ENCODE measurements around the gene MPC2.
"Not testable (repeated sequence)": the region's sequence is repeated elsewhere in the genome, so short reads cannot be mapped to it uniquely, and the experiment has no call there.

MPC2 gene

GRCh38 chr1:167905182-167905581, 31.7 kb downstream of the MPC2 start:
- DNase-seq (ENCODE audit: low read depth), result no peak

- DNase-seq (ENCODE audit: low read depth), result no peak
Measured at GRCh38 chr1:167904652-167905130, 32.2 kb downstream of the MPC2 start.

- DNase-seq (ENCODE audit: low read depth), result no peak
Measured at GRCh38 chr1:167900907-167901306, 36.0 kb downstream of the MPC2 start.

GRCh38 chr1:167899253-167899681, 37.6 kb downstream of the MPC2 start:
- no peak for DNase-seq (ENCODE audit: low read depth)

- no peak for DNase-seq (ENCODE audit: low read depth)
Measured at GRCh38 chr1:167898578-167899222, 38.2 kb downstream of the MPC2 start.

GRCh38 chr1:167893798-167894197, 43.1 kb downstream of the MPC2 start:
- DNase-seq (ENCODE audit: low read depth), result no peak

GRCh38 chr1:167890400-167890799, 46.5 kb downstream of the MPC2 start:
- no peak for DNase-seq (ENCODE audit: low read depth)

- DNase-seq (ENCODE audit: low read depth), result not testable (repeated sequence)
Measured at GRCh38 chr1:167887187-167887586, 49.7 kb downstream of the MPC2 start.

- DNase-seq (ENCODE audit: low read depth), result no peak
Measured at GRCh38 chr1:167882376-167882775, 54.5 kb downstream of the MPC2 start.

- no peak for DNase-seq (ENCODE audit: low read depth)
Measured at GRCh38 chr1:167881786-167882185, 55.1 kb downstream of the MPC2 start.

- DNase-seq (ENCODE audit: low read depth), result no peak
Measured at GRCh38 chr1:167881069-167881468, 55.8 kb downstream of the MPC2 start.

GRCh38 chr1:167880580-167881021, 56.3 kb downstream of the MPC2 start:
- no peak for DNase-seq (ENCODE audit: low read depth)

- no peak for DNase-seq (ENCODE audit: low read depth)
Measured at GRCh38 chr1:167879508-167879907, 57.4 kb downstream of the MPC2 start.

GRCh38 chr1:167878372-167879160, 58.3 kb downstream of the MPC2 start:
- DNase-seq (ENCODE audit: low read depth), result no peak

- DNase-seq (ENCODE audit: low read depth), result no peak
Measured at GRCh38 chr1:167876597-167877175, 60.2 kb downstream of the MPC2 start.

GRCh38 chr1:167871331-167871730, 65.5 kb downstream of the MPC2 start:
- no peak for DNase-seq (ENCODE audit: low read depth)

- DNase-seq (ENCODE audit: low read depth), result not testable (repeated sequence)
Measured at GRCh38 chr1:167869157-167870001, 67.5 kb downstream of the MPC2 start.

- DNase-seq (ENCODE audit: low read depth), result not testable (repeated sequence)
Measured at GRCh38 chr1:167866739-167867414, 70.0 kb downstream of the MPC2 start.
